ENCODE results near the gene RNU6-1. TPM values are rescaled to one million over a fixed set of nuclear protein-coding genes. Genes with fewer than 3 reads are reported as not detected.
A peak's percentile ranks its signal among the peaks of the same experiment; 100 is the strongest.

RNU6-1 gene
- total and polyA plus RNA-seq, 8 donors, result not detected

DNA sequence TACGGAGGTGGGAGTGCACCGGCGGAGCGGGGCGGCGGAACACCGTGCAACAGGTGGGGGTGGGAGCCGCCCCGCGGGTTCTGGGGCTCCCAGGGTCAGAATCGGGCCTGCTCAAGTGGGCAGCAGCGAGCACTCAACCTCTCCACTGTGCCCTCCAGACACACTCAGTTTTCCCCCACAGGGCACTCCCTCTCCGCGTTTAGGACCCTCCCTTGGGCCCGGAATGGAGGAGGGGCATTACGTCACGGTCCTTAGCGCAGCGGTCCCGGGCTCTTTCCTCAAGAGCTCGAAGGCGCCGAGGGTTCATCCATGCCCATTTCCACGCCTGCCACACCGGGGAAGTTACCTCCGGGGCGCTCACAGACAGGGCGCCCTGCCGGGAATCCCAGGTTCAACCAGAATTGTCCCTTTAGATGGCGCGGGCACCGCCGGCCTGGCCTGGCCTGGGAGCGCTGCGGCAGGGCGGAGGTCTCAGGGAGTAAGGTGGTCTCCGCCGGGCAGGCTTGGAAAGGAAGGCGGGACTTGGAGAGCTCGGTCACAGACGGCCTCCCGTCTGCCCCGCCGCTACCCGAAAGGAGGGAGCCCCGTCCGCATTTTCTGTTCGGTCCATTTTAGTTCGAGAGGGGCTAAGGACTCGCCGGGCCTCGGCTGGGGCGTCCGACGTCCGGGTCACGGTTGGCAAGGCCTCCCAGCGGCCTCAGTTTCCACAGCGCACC, 5.1 kb downstream of the RNU6-1 start:
- TF ChIP-seq, protein P1, sequence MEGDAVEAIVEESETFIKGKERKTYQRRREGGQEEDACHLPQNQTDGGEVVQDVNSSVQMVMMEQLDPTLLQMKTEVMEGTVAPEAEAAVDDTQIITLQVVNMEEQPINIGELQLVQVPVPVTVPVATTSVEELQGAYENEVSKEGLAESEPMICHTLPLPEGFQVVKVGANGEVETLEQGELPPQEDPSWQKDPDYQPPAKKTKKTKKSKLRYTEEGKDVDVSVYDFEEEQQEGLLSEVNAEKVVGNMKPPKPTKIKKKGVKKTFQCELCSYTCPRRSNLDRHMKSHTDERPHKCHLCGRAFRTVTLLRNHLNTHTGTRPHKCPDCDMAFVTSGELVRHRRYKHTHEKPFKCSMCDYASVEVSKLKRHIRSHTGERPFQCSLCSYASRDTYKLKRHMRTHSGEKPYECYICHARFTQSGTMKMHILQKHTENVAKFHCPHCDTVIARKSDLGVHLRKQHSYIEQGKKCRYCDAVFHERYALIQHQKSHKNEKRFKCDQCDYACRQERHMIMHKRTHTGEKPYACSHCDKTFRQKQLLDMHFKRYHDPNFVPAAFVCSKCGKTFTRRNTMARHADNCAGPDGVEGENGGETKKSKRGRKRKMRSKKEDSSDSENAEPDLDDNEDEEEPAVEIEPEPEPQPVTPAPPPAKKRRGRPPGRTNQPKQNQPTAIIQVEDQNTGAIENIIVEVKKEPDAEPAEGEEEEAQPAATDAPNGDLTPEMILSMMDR (IDR thresholded peaks at IDR 0.05), result no peak
- H3K36me3 ChIP-seq, result no peaks in the 10 kb centered on the region
- H3K4me1 ChIP-seq, result peaks cover 0 to 15% (median 8%) of the 10 kb centered on the region in 3 donors
- WGBS, 2 donors, result 9 to 13% methylated on average over 59 of the region's 59 CpGs
- DNase-seq (peak in 1 of 6 donors; percentile 63), FAIRE-seq (no peak), ATAC-seq (peak in 2 of 4 donors; percentile 2 to 3)
- H3K27me3 ChIP-seq, result peaks cover 0 to 26% (median 0%) of the 10 kb centered on the region in 4 donors
- no peaks in the 10 kb centered on the region for H3K9me3 ChIP-seq
- intact Hi-C loops (cut with DNase I), result loop anchor here in 2 of 3 donors (5.0 to 10.0 kb wide), 3 partner anchors 370 to 887 kb away; no protein-coding TSS in a partner anchor
- peak overlapping the region in 2 of 4 donors; percentile 21 to 43 for H3K4me3 ChIP-seq
- H3K27ac ChIP-seq, result no peak overlapping the region

DNA sequence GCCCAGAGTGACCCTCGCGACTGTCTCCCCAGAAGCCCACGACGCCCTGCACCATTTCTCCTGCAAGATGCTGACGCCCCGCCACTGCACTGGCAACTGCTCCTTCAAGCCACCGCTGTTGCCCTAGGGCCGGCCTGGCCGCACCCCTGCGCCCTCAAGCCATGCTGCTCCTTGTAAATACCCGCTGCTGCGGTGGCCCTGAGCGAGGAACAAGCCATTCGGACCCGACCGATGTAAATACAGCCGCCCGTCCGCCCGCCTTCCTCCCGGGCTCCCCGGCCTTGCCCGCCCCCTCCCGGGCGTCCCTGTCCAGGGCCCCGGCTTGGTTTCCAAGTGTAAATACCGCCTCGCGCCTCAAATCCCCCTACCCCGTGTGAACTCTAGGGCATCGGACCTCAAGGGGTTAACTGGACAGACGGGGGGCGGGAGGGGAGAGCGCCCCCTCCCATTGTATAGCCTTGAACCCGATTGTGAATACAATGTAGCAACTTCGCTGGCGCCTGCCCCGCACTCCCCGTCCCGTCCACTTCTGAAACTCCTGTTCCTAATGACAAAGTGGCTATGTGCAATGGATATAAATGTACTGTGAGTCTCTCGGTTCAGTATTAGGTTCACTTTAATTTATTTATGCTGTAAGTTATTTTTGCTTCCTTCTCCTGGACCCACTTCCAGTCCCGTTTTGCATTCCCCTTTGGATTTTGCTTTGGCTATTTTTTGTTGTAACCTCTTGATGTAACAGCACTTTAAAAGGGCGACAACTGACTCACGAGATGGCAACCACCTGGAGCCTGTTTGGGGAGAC, 5.9 kb downstream of the RNU6-1 start:
- H3K27ac ChIP-seq, result no peak overlapping the region
- FAIRE-seq (no peak), DNase-seq (peak in 2 of 6 donors; percentile 78 to 82), ATAC-seq (peak; percentile 38 to 62 (median 56))
- H3K4me3 ChIP-seq, result peak overlapping the region in 2 of 4 donors; percentile 21 to 43
- H3K36me3 ChIP-seq, result no peaks in the 10 kb centered on the region
- peaks cover 0 to 28% (median 1%) of the 10 kb centered on the region in 4 donors for H3K27me3 ChIP-seq
- H3K4me1 ChIP-seq, result peaks cover 0 to 11% (median 8%) of the 10 kb centered on the region in 3 donors
- whole genome bisulfite sequencing, 2 donors, result 3 to 4% methylated on average over 44 of the region's 44 CpGs
- no peaks in the 10 kb centered on the region for H3K9me3 ChIP-seq
- intact Hi-C loops (cut with DNase I), result loop anchor here in 2 of 3 donors (5.0 to 10.0 kb wide), 2 partner anchors 369 to 377 kb away; no protein-coding TSS in a partner anchor
- TF ChIP-seq, protein P1 (IDR thresholded peaks at IDR 0.05), result peak in 2 of 4 donors; percentile 18 to 31

DNA sequence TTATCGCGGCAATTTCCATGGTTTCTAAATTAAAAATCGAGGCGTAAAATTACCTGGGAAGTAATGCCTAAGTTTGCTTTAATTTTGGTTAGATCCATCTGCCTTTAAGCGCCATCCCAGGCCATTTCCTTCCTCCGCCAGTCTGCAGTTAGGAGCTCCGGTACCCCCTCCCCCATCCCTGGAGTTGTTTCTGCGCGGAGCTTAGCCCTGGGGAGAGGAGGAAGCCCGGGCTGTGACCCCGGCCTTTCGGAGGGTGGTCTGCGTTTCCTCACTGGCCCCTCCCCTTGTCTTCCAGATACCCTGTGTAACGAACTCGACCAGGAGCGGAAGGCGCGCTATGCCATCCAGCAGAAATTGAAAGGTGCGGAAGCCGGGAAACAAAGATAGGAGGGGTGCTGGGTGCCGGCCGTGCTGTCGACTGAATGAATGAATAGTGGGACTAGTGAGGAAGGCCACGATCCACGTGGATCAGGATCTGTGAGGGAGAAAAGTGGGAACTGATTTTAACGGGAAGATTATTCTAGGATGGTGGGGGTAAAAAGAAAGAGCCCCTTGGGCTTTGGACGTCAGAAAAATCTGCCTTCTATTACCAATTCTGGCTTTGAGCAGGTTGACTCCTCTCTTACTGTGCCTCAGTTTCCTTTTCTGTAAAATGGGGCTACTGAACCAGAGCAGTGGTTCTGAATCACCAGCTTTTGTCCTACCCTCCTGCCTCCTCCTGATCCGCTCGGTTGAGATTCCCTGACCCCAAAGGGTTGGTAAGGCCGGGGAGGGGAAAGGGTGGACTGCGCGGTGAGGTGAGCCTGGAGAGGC, 6.7 kb downstream of the RNU6-1 start:
- Histone ChIP-seq H3K4me1 (peaks cover 0 to 8% (median 7%) of the 10 kb centered on the region in 3 donors), H3K9me3 (no peaks in the 10 kb centered on the region), H3K4me3 (peak overlapping the region in 2 of 4 donors; percentile 21 to 43), H3K36me3 (no peaks in the 10 kb centered on the region), H3K27ac (no peak overlapping the region), H3K27me3 (peaks cover 0 to 36% (median 2%) of the 10 kb centered on the region in 4 donors)
- no peak for ATAC-seq
- TF ChIP-seq, protein P1 (IDR thresholded peaks at IDR 0.05), result no peak
- DNase-seq, result no peak
- no peak for FAIRE-seq
- intact Hi-C loops (cut with DNase I), result loop anchor here in 2 of 3 donors (5.0 to 10.0 kb wide), 2 partner anchors 368 to 376 kb away; no protein-coding TSS in a partner anchor
- 17 to 21% methylated on average over 32 of the region's 32 CpGs for WGBS, 2 donors

DNA sequence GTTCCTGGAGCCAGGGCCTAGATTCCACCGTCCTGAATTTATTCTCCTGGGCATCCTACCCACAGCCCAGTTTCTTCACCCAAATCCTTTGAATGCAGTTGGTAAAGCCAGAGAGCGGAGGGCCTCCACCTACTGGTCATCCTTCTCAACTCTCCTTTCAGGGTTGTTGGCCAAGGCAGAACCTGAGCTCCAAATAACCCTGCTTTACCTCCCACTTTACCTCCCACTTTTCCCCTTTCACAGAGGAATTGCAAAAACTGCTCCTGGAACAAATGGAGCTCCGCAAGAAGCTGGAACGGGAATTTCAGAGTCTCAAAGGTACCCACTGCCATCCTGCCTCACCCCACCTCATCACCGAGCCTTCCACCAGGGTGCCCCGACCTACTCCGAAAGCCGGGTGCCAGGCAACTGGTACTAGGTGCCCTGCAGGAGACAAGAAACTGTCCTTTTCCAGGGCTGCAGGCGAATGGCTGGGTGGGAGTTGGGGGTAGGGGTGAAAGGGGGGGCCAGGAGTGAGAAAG, 7.8 kb downstream of the RNU6-1 start:
- Histone ChIP-seq H3K36me3 (no peaks in the 10 kb centered on the region), H3K4me3 (no peak overlapping the region), H3K27ac (no peak overlapping the region), H3K27me3 (peaks cover 0 to 46% (median 8%) of the 10 kb centered on the region in 4 donors), H3K9me3 (no peaks in the 10 kb centered on the region), H3K4me1 (peaks cover 0 to 8% (median 7%) of the 10 kb centered on the region in 3 donors)
- no peak for ATAC-seq
- TF ChIP-seq, protein P1 (IDR thresholded peaks at IDR 0.05), result no peak
- WGBS, 2 donors, result 51 to 53% methylated on average over 9 of the region's 9 CpGs
- no peak for DNase-seq
- FAIRE-seq, result no peak
- intact Hi-C loops (cut with DNase I), result loop anchor here in 2 of 3 donors (5.0 to 10.0 kb wide), 2 partner anchors 367 to 375 kb away; no protein-coding TSS in a partner anchor
